SIG-M5 treated with dmso at 0.1 percent for 504 hours (cell line): ENCODE measurements around the gene DNA2.
"Not testable (repeated sequence)": the region's sequence is repeated elsewhere in the genome, so short reads cannot be mapped to it uniquely, and the experiment has no call there.

Experiments
- DNase-seq: peaks from one replicate; lab custom pipeline; 2025; ENCODE audit not compliant: unreplicated experiment; lab: John Stamatoyannopoulos, UW

Gene DNA2

DNA sequence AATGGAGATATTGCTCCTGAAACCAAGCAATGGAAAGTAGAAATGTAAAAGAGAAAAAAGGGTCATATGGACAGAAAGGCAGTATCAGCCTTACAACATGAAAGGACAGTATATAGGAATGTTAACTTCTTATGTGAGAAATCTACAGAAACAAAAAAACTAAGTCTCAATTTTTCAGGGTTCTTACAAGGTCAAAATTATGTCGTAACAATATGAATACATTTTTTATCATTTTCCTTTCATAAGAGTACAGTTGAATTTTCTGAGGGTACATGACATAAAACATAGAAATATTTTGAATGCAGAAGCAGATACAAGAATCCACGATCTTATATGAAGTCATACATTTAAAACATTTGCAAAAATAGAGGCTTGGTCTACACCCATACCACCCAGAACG lies 10.7 kb downstream of the DNA2 start:
- no peak for DNase-seq

- not testable (repeated sequence) for DNase-seq
Measured at GRCh38 chr10:68449698-68450097, 22.1 kb downstream of the DNA2 start.

DNA sequence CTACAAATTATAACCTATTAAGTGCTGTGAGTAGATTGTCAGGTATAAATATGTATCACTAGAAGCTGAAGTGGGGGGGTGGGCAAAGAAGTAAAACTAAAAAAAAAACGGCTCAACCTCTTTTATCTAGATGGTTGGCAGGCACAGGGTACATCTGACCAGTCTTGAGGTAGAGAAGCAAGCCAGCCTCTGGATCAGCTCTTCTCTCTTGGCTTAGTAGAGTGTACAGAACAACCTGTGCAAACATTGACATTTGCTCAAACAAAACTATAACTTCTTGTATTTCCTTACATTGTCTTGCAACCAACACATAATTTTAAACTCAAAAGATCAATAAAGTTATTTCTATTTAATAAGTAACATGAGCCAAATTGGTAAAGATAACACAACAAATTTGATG lies 25.6 kb downstream of the DNA2 start:
- no peak for DNase-seq

DNA sequence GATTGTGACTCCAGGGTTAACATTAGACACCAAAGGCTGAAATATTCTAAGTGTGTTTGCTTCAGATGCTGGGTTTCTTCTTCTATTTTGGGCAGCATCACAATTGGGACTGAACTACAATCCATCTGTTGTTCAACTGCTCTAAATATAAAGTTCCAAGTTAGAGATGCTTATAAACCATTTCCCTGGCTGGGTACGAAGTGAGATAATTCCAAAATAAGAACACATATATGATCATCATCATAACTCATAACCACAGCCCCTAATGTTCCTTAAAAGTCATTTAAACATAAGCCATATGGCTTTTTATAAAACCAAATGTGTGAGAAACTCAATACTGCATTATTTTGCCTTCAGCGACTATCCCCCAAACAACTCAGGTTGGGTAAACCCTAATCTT lies 28.8 kb downstream of the DNA2 start:
- no peak for DNase-seq

GRCh38 chr10:68440898-68441297 lies 30.9 kb downstream of the DNA2 start:
- DNase-seq: no peak

- no peak for DNase-seq
Measured at GRCh38 chr10:68435803-68436202, 36.0 kb downstream of the DNA2 start.

- DNase-seq: no peak
Measured at GRCh38 chr10:68434657-68435056, 37.1 kb downstream of the DNA2 start.

DNA sequence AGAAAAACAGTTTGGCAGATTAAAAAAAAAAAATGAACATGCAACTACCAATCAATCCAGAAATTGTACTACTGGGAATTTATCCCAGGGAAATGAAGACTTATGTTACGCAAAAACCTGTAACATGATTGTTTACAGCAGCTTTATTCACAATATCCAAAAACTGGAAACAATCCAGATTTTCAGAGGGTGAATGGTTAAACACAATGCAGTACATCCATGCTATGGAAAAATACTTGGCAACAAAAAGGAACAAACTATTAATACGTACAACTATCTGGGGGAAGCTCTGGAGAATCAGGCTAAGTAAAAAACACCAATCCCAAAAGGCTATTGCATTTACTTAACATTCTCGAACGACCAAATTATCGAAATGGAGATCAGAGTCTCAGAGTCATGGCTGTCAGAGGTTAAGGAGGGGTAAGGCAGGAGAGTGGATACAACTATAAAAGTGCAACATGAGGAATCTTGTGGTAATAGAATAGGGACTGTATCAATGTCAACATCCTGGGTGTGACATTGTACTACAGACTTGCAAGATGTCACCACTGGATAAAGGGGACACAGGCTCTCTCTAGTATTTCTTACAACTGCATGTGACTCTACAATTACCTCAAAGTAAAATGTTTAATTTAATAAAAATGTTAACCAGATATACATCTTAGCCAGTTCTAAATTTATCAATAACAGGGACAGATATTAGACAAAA lies 43.2 kb downstream of the DNA2 start:
- no peak for DNase-seq

DNA sequence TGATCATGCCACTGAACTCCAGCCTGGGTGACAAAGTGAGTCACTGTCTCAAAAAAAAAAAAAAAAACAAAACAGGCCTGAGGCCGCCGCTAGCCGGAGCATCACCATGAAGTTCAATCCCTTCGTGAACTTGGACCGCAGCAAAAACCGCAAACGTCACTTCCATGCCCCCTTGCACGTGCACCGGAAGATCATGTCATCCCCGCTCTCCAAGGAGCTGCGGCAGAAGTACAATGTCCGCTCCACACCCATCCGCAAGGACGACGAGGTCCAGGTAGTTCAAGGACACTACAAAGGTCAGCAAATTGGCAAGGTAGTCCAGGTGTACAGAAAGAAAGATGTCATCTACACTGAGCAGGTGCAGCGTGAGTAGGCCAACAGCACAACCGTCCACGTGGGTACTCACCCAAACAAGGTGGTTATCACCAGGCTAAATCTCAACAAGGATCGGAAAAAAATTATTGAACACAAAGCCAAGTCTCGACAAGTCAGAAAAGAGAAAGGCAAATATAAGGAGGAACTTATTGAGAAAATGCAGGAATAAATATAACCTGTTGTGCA lies 47.2 kb downstream of the DNA2 start:
- DNase-seq: no peak

DNA sequence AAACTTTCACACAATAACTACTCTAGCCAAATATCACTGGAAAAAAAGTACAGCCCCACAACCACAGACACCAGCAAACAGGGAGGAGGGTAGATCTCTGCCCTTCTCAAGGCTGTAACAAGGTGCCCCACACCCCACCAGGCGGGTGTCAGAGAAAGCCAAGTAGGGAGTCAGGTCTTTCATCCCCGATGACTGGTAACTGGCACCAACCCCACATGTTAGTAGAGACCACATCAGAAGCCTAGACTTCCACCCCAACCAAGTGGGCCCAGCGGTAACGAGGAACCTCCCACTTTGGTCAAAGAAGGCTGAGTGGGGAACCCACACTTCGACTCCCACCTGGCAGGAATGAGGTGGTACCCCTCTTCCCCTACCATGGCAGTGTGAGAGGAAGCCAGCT lies 48.3 kb downstream of the DNA2 start:
- no peak for DNase-seq

- DNase-seq: no peak
Measured at GRCh38 chr10:68419376-68419775, 52.4 kb downstream of the DNA2 start.

GRCh38 chr10:68408898-68409518 lies 62.8 kb downstream of the DNA2 start:
- no peak for DNase-seq

GRCh38 chr10:68406815-68407548 lies 64.8 kb downstream of the DNA2 start, which contains the start of gene RUFY2:
Gene RUFY2, minus strand, starts transcription at chr10:68407277. Its CDS starts 88 bp downstream, at chr10:68407189.
- DNase-seq: peak; percentile 41

DNA sequence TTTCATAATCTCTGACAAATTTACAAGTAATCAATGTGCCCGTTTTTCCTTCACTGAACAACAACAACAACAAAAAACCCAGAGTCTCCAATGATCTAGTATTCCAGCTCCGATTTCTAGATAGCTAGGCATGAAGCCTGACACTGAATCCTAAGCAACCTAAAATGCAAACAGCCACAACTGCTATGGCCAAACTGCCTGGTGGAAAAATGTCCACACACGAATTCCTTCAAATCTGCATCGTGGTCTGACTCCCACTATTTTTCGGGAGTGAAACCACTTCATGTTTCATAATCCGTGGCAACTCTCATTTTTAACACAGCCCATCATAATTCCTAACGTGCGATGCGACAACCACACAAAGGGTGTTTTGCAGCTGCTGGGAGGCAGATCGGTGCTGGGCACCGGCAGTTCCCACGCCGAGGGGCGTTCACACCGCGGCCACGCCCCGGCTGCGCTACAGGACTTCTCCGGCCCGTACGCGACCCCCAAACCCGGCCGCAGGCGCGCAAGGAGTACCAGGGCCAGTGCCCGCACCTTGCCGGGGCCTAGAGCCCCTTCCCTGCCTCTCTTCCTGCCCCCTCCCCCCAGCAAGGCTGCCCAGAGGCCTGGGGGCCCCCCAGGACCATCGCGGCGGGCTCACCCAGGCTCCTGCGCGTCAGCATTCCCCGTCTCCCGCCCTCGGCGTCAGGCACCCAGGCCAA lies 65.5 kb downstream of the DNA2 start:
- peak; percentile 20 for DNase-seq

- no peak for DNase-seq
Measured at GRCh38 chr10:68403701-68404100, 68.1 kb downstream of the DNA2 start.

DNA sequence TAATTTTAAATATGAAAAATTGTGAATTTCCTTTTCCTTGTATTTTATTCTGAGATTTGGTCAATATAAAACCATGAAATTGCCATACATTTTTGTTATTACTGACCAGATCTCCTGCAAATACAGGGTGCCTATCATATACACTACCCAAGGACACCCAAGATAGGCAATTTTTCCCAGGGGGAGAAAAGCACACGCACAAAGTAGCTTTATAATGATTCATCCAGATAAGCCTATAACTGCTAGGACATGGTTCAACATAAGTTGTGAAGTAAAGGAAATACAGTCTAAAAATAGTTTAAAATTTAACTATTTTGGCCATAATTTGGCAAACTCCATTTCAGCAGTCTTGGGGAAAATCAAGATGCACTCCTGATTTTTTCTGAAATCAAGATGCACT lies 69.5 kb downstream of the DNA2 start:
- DNase-seq: no peak

- DNase-seq: no peak
Measured at GRCh38 chr10:68397005-68397404, 74.8 kb downstream of the DNA2 start.

DNA sequence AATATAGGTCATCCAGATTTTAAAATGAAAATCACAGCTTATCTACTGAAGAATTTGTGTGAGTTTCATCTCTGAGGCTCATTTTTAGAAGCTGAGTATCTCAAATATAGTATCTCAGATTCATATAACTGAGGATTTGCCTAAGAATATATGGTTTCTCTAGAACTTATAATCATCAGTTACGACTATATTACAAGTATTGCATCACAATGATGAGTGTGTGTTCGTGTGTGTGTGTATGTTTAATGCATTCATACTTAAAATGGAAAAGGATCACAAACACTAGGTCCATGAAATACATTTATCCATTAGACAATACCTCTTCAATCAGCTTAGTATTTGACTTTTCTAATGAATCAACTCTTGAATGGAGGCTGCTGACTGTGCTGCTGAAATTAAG lies 86.0 kb downstream of the DNA2 start:
- DNase-seq: no peak

DNA sequence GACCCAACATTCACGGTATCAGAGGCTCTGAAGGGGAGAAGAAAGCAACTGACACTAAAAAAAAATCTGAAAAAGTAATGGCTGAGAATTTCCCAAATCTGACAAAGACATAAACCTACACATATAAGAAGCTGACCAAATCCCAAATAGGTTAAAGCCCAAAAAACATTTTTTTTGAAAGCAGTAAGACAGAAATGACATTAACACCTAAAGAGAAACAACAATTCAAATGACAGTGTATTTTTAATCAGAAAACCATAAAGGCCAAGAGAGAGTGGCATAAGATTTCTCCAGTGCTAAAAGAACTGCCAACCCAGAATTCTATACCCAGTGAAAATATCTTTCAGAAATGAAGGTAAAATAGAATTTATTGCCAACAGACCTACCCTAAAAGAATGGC lies 100.2 kb downstream of the DNA2 start:
- no peak for DNase-seq

- DNase-seq: no peak
Measured at GRCh38 chr10:68367121-68367520, 104.7 kb downstream of the DNA2 start.

GRCh38 chr10:68366600-68366999 lies 105.2 kb downstream of the DNA2 start:
- no peak for DNase-seq
